ENCODE results near the gene ATG4C.
"Not testable (repeated sequence)": the region's sequence is repeated elsewhere in the genome, so short reads cannot be mapped to it uniquely, and the experiment has no call there.

The ATG4C gene

GRCh38 chr1:62761223-62761870 is 22.6 kb upstream of the ATG4C start:
- not testable (repeated sequence) for H3K9me3 ChIP-seq (ENCODE audit: severe bottlenecking); DNase-seq (ENCODE audit: low spot score); H3K36me3 ChIP-seq (ENCODE audit: low read depth); ATAC-seq (ENCODE audit: low read depth); H3K4me3 ChIP-seq (ENCODE audit: severe bottlenecking); H3K27ac ChIP-seq (ENCODE audit: poor library complexity, severe bottlenecking); H3K27me3 ChIP-seq (ENCODE audit: insufficient read depth, poor library complexity, severe bottlenecking); H3K4me1 ChIP-seq (ENCODE audit: insufficient read depth, poor library complexity, severe bottlenecking)

- H3K4me3 ChIP-seq (ENCODE audit: severe bottlenecking); ATAC-seq (ENCODE audit: low read depth); H3K27me3 ChIP-seq (ENCODE audit: insufficient read depth, poor library complexity, severe bottlenecking): not testable (repeated sequence)
Observed at GRCh38 chr1:62762027-62762426, 21.9 kb upstream of the ATG4C start.

GRCh38 chr1:62765981-62766380 is 18.0 kb upstream of the ATG4C start:
- Histone ChIP-seq H3K9me3 (ENCODE audit: severe bottlenecking) (no peaks in the 10 kb centered on the region), H3K27ac (ENCODE audit: poor library complexity, severe bottlenecking) (no peak overlapping the region), H3K27me3 (ENCODE audit: insufficient read depth, poor library complexity, severe bottlenecking) (no peaks in the 10 kb centered on the region), H3K4me3 (ENCODE audit: severe bottlenecking) (no peak overlapping the region), H3K4me1 (ENCODE audit: insufficient read depth, poor library complexity, severe bottlenecking) (no peaks in the 10 kb centered on the region), H3K36me3 (ENCODE audit: low read depth) (no peaks in the 10 kb centered on the region)
- ATAC-seq (ENCODE audit: low read depth) (no peak), DNase-seq (ENCODE audit: low spot score) (no peak)
- TF ChIP-seq CTCF (IDR thresholded peaks at IDR 0.05; ENCODE audit: poor library complexity, severe bottlenecking), result no peak

More at GRCh38 chr1:62762027-62762426, 21.9 kb upstream of the ATG4C start:
- not testable (repeated sequence) for H3K9me3 ChIP-seq (ENCODE audit: severe bottlenecking); H3K27ac ChIP-seq (ENCODE audit: poor library complexity, severe bottlenecking); DNase-seq (ENCODE audit: low spot score); H3K36me3 ChIP-seq (ENCODE audit: low read depth); H3K4me1 ChIP-seq (ENCODE audit: insufficient read depth, poor library complexity, severe bottlenecking)

DNA sequence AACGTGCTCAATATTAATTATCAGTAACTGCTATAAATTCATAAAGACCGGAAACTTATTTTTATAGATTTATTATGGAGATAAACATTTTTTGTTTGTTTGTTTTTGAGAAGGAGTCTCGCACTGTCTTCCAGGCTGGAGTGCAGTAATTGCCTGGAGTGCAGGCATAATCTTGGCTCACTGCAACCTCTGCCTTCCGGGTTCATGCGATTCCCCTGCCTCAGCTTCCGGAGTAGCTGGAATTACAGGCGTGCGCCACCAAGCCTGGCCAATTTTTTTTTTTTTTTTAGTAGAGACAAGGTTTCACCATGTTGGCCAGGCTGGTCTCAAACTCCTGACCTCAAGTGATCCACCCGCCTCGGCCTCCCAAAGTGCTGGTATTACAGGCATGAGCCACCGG is 15.4 kb upstream of the ATG4C start:
- not testable (repeated sequence) for H3K9me3 ChIP-seq (ENCODE audit: severe bottlenecking); ATAC-seq (ENCODE audit: low read depth); H3K4me3 ChIP-seq (ENCODE audit: severe bottlenecking); DNase-seq (ENCODE audit: low spot score); H3K27ac ChIP-seq (ENCODE audit: poor library complexity, severe bottlenecking); H3K4me1 ChIP-seq (ENCODE audit: insufficient read depth, poor library complexity, severe bottlenecking); H3K36me3 ChIP-seq (ENCODE audit: low read depth); H3K27me3 ChIP-seq (ENCODE audit: insufficient read depth, poor library complexity, severe bottlenecking)

GRCh38 chr1:62772607-62773295 is 11.2 kb upstream of the ATG4C start:
- no peak overlapping the region for H3K4me3 ChIP-seq (ENCODE audit: severe bottlenecking)
- ATAC-seq (ENCODE audit: low read depth), result no peak
- H3K36me3 ChIP-seq (ENCODE audit: low read depth), result no peaks in the 10 kb centered on the region
- no peak overlapping the region for H3K27ac ChIP-seq (ENCODE audit: poor library complexity, severe bottlenecking)
- no peak for DNase-seq (ENCODE audit: low spot score)
- no peaks in the 10 kb centered on the region for H3K27me3 ChIP-seq (ENCODE audit: insufficient read depth, poor library complexity, severe bottlenecking)
- no peak for TF ChIP-seq CTCF (IDR thresholded peaks at IDR 0.05; ENCODE audit: poor library complexity, severe bottlenecking)
- no peaks in the 10 kb centered on the region for H3K4me1 ChIP-seq (ENCODE audit: insufficient read depth, poor library complexity, severe bottlenecking)
- H3K9me3 ChIP-seq (ENCODE audit: severe bottlenecking), result no peaks in the 10 kb centered on the region

DNA sequence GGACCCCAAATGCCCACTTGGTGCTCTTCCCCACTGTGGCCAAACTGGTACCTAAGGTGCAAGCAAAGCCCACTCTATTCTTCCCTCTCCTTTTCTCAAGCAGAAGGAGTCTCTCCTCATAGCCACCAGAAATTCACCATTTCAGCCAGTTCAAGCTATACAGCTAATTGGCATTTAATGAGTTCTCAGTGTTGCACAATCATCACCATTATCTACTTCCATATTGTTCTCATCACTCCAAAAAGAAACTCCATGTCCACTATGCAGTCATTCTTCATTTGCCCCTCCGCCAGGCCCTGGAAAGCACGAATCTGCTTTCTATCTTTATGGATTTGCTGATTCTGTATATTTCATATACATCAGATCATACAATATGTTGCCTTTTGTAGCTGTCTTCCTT is 9.9 kb upstream of the ATG4C start:
- Histone ChIP-seq H3K36me3 (ENCODE audit: low read depth) (no peaks in the 10 kb centered on the region), H3K9me3 (ENCODE audit: severe bottlenecking) (no peaks in the 10 kb centered on the region), H3K4me1 (ENCODE audit: insufficient read depth, poor library complexity, severe bottlenecking) (no peaks in the 10 kb centered on the region), H3K27ac (ENCODE audit: poor library complexity, severe bottlenecking) (no peak overlapping the region), H3K27me3 (ENCODE audit: insufficient read depth, poor library complexity, severe bottlenecking) (no peaks in the 10 kb centered on the region), H3K4me3 (ENCODE audit: severe bottlenecking) (no peak overlapping the region)
- TF ChIP-seq CTCF (IDR thresholded peaks at IDR 0.05; ENCODE audit: poor library complexity, severe bottlenecking), result no peak
- DNase-seq (ENCODE audit: low spot score) (no peak), ATAC-seq (ENCODE audit: low read depth) (no peak)

Data from RWPE2 (cell line).